Midbrain (tissue), 1 donor: ENCODE data around the gene CCDC30.

Experiments
- DNase-seq: peaks from one replicate; lab custom pipeline; 2025; lab: John Stamatoyannopoulos, UW

The CCDC30 gene

DNA sequence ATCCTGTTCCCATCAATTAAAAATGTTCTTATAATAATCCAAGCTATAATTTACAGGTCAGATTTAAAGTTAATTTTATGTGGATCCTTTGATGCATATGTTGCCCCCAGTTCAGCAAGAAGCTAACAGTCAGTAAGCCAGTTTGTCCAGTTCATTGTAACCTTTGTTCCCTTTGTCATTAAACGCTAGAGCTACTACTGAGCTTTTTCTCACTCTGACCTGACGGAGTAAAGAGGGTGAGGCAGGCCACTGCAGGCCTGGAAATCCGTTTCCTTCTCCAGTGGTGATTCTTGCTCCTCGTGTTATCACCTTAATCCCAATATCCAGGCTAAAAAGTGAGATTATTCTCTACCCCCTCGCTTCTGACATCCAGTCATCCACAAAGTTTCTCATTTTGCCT lies 229.4 kb downstream of the CCDC30 start:
- no peak for DNase-seq

DNA sequence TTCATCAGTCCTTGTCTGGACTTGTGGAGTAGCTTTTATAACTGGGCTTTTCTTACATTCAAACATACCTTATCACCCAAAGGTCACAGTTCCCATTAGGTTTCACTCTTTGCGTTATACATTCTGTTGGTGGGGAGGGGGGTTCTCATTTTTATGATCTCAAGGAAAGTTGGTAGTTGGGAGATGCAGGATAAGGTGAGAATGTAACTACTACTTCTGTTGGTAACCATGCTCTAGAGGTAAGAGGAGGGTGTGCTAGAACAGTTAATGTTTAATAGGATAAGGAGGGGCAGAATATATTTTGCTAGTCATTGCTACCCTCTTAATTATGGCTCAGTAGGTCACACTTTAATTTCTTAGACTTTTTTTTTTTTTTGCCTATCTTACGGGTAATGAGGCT lies 229.8 kb downstream of the CCDC30 start:
- DNase-seq: no peak

DNA sequence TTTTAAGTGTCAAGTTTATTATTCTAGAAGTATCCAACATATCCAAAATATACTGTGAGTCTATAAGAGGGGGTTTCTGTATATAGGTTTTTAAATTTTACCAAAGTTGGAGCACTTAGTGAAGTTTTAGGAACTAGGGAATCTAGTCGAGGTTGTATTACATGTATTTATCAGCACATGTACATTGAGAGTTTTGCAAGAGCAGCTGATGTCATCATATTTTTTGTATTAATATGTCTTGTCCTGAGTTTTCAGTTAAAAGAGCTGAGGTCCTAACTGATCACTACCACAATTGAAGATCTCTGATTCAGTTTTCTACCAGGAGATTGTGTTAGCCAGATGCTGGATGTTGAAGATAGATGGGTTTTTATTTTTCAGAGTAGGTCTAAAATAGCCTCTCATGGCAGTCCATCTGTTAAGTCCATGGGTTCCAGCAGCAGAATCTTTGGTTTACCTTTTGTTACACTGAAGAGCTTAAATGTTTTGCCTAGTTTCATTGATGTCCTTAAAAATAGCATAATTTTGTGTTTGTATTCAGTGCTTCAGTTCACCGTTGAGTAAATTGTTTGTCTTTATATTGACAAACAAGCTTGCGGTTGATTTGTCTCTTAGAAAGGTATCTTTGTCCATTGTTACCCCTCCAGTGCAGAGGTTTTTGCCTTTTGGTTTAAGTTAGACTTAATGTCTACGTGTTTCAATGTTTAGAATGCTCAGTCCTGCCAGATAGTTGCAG lies 235.2 kb downstream of the CCDC30 start:
- no peak for DNase-seq

DNA sequence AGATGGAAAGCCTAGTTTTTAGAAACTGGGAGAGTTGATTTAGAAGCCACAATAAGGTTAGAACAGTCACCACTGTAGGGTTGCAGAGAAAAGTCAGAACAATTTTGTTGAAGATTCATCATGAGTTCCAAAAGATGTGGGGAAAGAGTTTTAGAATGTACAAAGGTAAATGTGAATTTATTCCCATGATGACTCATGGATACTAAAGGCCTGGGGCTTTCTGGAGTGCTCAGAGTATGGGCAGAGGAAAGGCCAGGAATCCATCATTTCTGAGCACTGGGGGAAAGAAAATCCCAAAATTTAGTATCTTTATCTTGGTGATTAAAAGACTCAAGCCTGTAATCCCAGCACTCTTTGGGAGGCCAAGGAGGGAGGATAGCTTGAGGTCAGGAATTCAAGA lies 236.9 kb downstream of the CCDC30 start:
- DNase-seq: no peak

DNA sequence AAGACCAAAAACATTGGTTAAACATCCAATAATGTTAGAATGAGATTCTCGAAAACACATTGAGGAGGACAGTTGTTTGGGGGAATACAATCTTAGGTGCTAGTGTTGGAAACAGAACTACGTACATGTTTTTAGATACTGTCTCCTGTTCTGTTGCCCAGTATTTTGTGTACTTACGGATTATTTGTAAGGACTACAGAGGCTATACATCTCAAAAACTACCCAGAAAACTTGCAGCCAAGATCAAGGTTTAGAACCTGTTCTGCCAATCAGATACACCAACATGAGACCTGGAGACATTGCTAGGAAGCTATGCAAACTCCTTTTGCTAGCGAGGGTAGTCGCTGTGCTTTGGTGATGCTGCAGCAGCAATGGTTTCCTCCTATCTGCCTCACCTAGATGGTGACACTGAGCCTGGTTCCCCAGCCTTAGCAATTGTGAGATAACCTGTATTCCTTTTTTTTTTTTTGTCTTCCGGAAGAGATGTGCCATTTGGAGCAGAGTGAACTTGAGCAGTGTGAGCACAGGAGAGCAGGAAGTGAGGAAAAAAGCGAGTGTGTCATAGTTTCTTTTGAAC lies 240.9 kb downstream of the CCDC30 start:
- no peak for DNase-seq
